ENCODE data around the gene NOD2. TPM values are rescaled to one million over a fixed set of nuclear protein-coding genes. Genes with fewer than 3 reads are reported as not detected.

NOD2 gene
- total RNA-seq, 1 experiment from 2014 or later: not detected

GRCh38 chr16:50778284-50779163 is 85.1 kb downstream of the NOD2 start:
- DNase-seq: no peak
- H3K27me3 ChIP-seq (ENCODE audit: control insufficient read depth, insufficient read depth, low read length): no peaks in the 10 kb centered on the region
- H3K4me3 ChIP-seq (ENCODE audit: insufficient read depth, low read depth, low read length): no peak overlapping the region
- H3K36me3 ChIP-seq (replicated peaks; ENCODE audit: control insufficient read depth, insufficient read depth, low read length): no peaks in the 10 kb centered on the region

- H3K36me3 ChIP-seq (replicated peaks; ENCODE audit: control insufficient read depth, insufficient read depth, low read length): no peaks in the 10 kb centered on the region
- DNase-seq: peak; percentile 38
- no peaks in the 10 kb centered on the region for H3K27me3 ChIP-seq (ENCODE audit: control insufficient read depth, insufficient read depth, low read length)
- no peak overlapping the region for H3K4me3 ChIP-seq (ENCODE audit: insufficient read depth, low read depth, low read length)
Measured at GRCh38 chr16:50781043-50781442, 87.6 kb downstream of the NOD2 start.

DNA sequence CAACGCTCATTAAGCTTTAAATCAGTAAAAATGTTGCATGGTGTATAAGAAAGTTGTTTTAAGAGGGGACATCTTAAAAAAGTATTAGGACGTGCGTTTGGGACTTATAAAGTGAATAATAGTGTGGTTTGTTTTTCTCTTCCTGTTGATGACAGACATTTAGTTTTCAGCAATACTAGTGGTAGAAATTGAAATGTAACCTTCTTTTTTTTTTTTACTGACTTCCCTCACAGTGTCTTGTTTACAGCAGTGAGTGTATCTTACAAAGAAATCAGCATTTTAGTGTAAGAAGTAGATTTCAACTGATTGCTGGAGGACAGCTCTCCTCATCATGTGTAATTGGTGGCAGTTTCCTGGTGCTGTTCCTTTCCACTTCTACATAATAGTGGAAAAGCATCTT is 88.1 kb downstream of the NOD2 start:
- Histone ChIP-seq H3K4me3 (ENCODE audit: insufficient read depth, low read depth, low read length) (no peak overlapping the region), H3K27me3 (ENCODE audit: control insufficient read depth, insufficient read depth, low read length) (no peaks in the 10 kb centered on the region), H3K36me3 (replicated peaks; ENCODE audit: control insufficient read depth, insufficient read depth, low read length) (no peaks in the 10 kb centered on the region)
- DNase-seq: no peak

Other genes starting within 250 kb of the NOD2 start
- 1.1 and 1.2 TPM in 2 replicates for gene NKD1, start 145.2 kb upstream of the NOD2 start, total RNA-seq (2014; rRNA removed; shearing (Covaris generic))
- not detected in 2 replicates for gene SNX20, start 12.3 kb upstream of the NOD2 start, total RNA-seq (2014; rRNA removed; shearing (Covaris generic))
- gene CYLD, start 48.5 kb downstream of the NOD2 start, total RNA-seq (2014; rRNA removed; shearing (Covaris generic)): 5.0 and 6.2 TPM in 2 replicates

Data from H7 (cell line).